Midbrain (tissue), 1 donor: ENCODE data around the gene CACNA1C.
"Not testable (repeated sequence)": the region's sequence is repeated elsewhere in the genome, so short reads cannot be mapped to it uniquely, and the experiment has no call there.

Source experiments
- DNase-seq: peaks from one replicate; lab custom pipeline; 2025; lab: John Stamatoyannopoulos, UW

CACNA1C gene

GRCh38 chr12:2234646-2235350, 182.0 kb downstream of the CACNA1C start:
- no peak for DNase-seq

- no peak for DNase-seq
These were observed 183.9 kb downstream of the CACNA1C start for GRCh38 chr12:2236506-2237294.

GRCh38 chr12:2238111-2238510, 185.3 kb downstream of the CACNA1C start:
- no peak for DNase-seq

DNA sequence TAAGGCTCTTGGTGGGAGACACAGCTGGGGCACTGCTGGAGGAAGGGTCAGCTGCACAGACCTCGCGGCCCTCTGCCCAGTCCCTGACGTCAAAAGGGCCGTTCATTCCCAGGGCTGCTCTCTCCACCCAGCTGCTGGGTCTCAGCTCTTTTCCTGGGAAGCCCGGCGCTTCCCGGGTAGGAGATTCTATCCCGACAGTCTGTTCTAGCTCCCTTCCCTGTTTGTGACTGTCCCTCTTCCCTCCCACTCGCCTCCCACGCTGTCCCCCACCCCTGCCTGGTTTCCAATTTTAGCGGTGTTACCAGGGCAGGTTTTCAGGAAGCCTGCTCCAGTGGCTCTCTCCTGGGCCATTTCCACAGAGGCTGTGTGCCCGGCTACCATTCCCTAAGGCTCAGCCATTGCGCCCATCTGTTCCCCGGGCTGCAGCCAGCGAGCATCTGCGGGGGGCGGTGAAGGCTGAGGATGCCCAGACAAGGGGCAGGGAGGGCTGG, 186.6 kb downstream of the CACNA1C start:
- DNase-seq, result no peak

DNA sequence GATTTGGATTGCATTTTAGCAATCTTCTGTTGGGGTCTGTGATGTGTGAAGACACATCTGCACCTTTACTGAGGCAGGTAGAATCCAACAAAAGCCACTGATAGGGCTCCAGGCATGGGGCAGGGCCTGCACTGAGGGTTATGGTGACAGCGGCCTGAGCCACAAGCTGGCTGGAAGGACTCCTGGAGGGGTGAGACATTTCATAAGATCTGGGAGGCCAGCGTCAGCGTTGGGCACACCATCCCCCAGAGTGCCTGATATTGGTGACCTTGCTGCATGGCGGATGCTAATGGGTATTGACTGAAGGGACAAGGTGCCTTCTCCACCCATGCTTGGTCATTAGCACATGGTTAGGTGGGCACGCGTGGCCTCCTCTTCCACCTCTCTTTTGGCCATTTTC, 187.6 kb downstream of the CACNA1C start:
- no peak for DNase-seq

DNA sequence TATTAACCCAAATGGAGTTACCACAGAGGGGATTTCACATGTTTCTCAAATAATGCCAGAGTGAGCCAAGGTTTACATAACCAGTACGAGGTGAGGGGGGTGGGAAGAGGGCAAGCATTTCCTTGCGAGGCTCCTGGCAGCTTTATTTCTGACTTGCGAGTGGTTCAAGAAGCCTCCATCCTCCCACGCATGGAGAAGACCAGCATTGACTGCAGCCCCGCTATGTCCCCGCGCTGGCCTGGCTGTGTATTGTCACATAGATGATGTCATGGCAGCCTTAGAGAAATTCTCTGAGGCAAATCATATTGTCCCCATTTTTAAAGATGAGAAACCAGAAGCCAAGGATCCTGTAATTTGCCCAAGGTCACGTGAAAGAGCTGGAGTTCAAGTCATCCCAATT, 188.2 kb downstream of the CACNA1C start:
- no peak for DNase-seq

GRCh38 chr12:2242216-2242615, 189.4 kb downstream of the CACNA1C start:
- no peak for DNase-seq

DNA sequence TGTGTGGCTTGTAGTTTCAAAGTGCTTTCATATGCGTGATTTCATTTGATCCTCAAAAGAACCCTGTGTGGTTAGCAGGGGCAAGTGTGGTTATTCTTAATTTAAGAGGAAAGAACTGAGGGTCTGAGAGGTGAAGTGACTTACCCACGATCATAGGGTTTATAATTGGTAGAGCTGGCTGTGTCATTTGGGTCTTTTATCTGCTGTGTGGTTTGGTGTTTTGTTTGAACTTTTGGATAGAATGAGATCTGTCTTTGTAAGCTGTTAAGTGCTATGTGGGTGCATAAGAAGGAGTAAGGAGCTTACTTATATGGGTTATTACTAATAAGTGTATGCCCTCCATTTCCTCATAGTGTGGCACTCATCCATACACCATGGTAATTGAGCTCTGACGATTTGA, 190.0 kb downstream of the CACNA1C start:
- DNase-seq, result no peak

- DNase-seq, result no peak
These were observed 190.5 kb downstream of the CACNA1C start for GRCh38 chr12:2243275-2243674.

GRCh38 chr12:2244013-2244861, 191.4 kb downstream of the CACNA1C start:
- DNase-seq, result no peak

DNA sequence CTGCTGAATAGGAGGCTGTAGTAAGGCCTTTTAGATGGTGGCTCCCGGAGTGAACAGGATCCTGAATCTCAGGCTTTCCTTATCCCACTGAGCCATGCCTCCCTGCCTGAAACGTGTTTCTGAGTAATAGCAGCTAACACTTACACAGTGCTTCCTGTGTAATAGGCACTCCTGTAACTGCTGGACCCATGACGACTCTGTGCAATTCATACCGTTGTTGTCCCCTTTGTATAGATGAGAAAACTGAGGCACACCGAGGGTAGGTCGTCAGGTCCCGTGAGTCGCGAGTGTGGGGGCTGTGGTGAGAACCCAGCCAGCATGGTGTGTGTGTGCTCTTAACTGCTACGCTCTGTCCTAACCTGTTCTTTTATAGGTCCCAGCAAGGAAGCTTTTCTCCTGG, 193.6 kb downstream of the CACNA1C start:
- DNase-seq, result no peak

DNA sequence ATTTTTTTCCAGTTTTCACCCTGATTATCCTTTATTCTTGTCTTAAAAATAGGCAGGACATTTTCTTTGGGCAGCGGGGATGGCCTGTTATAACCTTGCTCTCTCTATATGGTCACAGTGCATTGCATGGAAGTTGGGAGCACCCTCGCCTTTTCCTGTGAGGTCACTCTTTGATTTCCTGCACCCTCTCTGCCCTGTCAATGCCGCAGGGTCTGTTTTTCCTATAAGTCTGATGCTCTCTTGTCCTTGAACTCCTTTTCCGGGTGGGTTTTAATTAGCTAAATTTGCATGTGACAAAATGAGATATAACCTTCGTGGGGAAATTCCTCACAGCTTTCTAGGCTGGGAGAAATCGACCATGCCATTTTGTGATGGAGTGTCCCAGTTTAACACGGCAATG, 194.3 kb downstream of the CACNA1C start:
- no peak for DNase-seq

DNA sequence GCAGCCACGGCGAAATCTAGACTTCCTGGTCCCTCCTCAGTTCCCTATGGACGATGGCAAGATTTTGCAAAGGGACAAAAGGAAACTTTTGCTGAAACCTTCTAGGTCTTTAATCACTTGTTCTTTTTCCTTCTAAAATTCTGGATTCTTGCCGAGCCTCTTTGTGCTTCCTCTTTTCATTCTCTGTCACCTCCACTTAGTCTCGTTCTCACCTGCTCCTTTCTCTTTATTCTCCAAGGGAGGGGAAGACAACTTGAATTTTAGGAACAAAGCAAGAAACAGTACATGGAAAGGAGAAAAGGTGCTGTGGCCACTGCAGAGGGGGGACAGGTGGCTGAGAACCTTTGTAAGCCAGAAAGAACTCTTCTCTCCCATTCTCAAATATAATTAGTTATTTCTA, 194.8 kb downstream of the CACNA1C start:
- DNase-seq, result no peak

DNA sequence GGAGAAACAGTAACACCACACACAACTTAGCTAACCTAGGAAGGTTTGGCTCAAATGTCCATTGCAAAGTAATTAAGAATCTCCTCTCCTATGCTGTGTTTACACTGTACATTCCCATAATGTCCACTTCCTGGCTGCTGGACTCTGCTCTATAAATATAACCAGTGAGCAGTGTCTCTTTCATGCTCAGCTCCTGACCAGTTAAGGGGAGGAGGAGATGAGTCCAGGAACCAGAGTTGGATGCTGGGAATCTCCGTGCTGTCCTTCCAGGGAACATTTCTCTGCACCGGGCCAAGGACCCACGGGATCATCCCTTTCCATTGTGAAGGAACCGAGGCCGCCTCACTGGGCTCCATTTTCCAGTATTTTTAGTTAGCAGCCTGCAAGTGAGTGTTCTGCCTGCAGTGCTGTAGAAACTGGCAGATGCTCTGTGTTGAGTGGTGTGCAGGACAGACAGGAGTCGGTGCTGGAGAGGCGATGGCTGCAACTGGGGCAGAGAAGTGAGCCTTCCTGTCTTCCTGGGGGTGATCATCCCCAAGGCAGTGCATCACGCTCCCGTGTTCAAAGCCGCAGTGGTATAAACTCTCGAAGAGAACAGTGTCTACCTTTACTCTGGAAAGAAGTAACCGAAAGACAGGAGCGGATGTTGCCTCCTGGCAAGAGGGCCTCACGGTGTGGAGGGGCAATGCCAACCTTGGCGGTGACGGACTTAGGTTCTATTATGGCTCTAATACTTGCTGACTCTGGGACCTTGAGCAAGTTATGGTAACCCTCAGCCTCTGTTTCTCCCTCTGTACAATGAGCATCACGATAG, 195.5 kb downstream of the CACNA1C start:
- DNase-seq, result no peak

GRCh38 chr12:2248901-2249381, 196.2 kb downstream of the CACNA1C start:
- no peak for DNase-seq

- no peak for DNase-seq
These were observed 198.0 kb downstream of the CACNA1C start for GRCh38 chr12:2250797-2251196.

- no peak for DNase-seq
These were observed 198.9 kb downstream of the CACNA1C start for GRCh38 chr12:2251526-2252209.

DNA sequence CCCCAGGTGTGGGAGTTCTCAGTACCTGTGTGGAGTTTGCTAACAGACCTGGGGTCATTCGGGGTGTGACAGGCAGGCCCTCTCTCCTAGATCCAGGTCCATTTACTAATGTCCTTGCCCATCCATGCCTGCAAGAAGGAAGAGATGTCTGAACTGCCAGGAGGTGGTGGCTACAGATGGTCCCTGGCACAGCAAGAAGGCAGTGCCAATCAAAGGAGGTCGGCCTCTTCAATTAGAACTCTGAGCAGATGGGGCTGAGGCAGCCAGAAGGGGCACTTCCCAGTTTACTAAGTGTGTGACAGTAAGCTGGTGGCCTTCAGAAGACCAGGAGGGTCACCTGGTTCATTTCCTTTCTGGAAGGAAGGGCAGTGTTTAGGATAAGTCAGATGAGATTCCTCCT, 202.5 kb downstream of the CACNA1C start:
- no peak for DNase-seq

GRCh38 chr12:2255731-2256130, 202.9 kb downstream of the CACNA1C start:
- not testable (repeated sequence) for DNase-seq

GRCh38 chr12:2256453-2256852, 203.7 kb downstream of the CACNA1C start:
- DNase-seq, result no peak

GRCh38 chr12:2256915-2257314, 204.1 kb downstream of the CACNA1C start:
- DNase-seq, result no peak
